HepG2 (cell line): ENCODE measurements around the gene ATG2A. TPM values are rescaled to one million over a fixed set of nuclear protein-coding genes. Genes with fewer than 3 reads are reported as not detected.

Experiments
- ATAC-seq: fragments of 200-7000 bp; cut with Tn5 transposase; 3 replicates; pipeline ENCODE4 v1.9.1; 2020; ENCODE audit warnings: mild to moderate bottlenecking, moderate library complexity
- BruUV-seq: library from RNA; stranded (reverse); fragments of 400-500 nt; replicated peaks from 2 replicates; lab custom pipeline; 2021; lab: Mats Ljungman, UMichigan
- CTCF ChIA-PET: fragments of 300-600 bp; formaldehyde crosslinking; extraction: SDS; loops from one replicate; lab custom pipeline; 2021; ENCODE audit warnings: low total read pairs, inconsistent platforms, low intra/inter-chr PET ratio; lab: Yijun Ruan, JAX
- POLR2A ChIA-PET: fragments of 350-600 bp; sonication (Branson Sonifier 250); formaldehyde crosslinking; loops from one replicate; lab custom pipeline; 2020; ENCODE audit warnings: antibody characterized with exemption, inconsistent platforms; lab: Yijun Ruan, JAX
- DNase-seq: peaks from one replicate; pipeline ENCODE4 v3.0.0-alpha.2; 2015; ENCODE audit warnings: low spot score
- FAIRE-seq: peaks from 3 replicates; lab custom pipeline; 2011; peaks lifted over from hg19 to GRCh38; lab: Jason Lieb, UNC
- H2AFZ ChIP-seq: one replicate; pipeline ENCODE4 v1.6.1; 2011; ENCODE audit warnings: low read length, inconsistent platforms
- H3K27ac ChIP-seq: fragments of 300-600 bp; 3 replicates; pipeline ENCODE4 v1.8.0; 2011; ENCODE audit warnings: mixed run types, mild to moderate bottlenecking, mixed read lengths, low read length, inconsistent platforms; ENCODE audit not compliant: insufficient read depth; ENCODE audit errors: extremely low read length
- H3K27me3 ChIP-seq, 2 experiments: fragments of 200-600 bp in 1 of 2; 2 replicates in 1 of 2; 3 replicates in 1 of 2; pipeline versions ENCODE4 v1.6.0 to v1.8.0; 2011; ENCODE audit warnings: low read length in 2 of 2, mild to moderate bottlenecking in 2 of 2, moderate library complexity in 2 of 2, inconsistent platforms in 1 of 2; ENCODE audit not compliant: insufficient read depth in 2 of 2, control insufficient read depth in 1 of 2
- H3K36me3 ChIP-seq, 2 experiments: fragments of 200-600 bp in 1 of 2; replicated peaks in 1 of 2; 2 replicates in 1 of 2; 3 replicates in 1 of 2; pipeline versions ENCODE4 v1.5.1 to v1.8.0; 2011; ENCODE audit warnings: low read length in 2 of 2, inconsistent platforms in 1 of 2; ENCODE audit not compliant: insufficient read depth in 2 of 2, control insufficient read depth in 1 of 2
- H3K4me1 ChIP-seq: 2 replicates; pipeline ENCODE4 v1.5.1; 2012; ENCODE audit warnings: low read length, inconsistent platforms; ENCODE audit not compliant: insufficient read depth
- H3K4me2 ChIP-seq: 2 replicates; pipeline ENCODE4 v1.6.0; 2011; ENCODE audit warnings: low read depth, low read length, inconsistent platforms
- H3K4me3 ChIP-seq, 3 experiments: fragments of 200-600 bp in 1 of 3; sonication (generic), shearing (Covaris generic) in 1 of 3; replicated peaks in 1 of 3; 2 replicates each; pipeline ENCODE4 v1.5.1; 2011 to 2016; ENCODE audit warnings: low read length in 3 of 3, inconsistent platforms in 2 of 3, low read depth in 2 of 3, mild to moderate bottlenecking in 2 of 3, control low read depth in 1 of 3, mixed read lengths in 1 of 3; ENCODE audit not compliant: insufficient read depth in 1 of 3
- H3K79me2 ChIP-seq: one replicate; pipeline ENCODE4 v1.6.1; 2011; ENCODE audit warnings: low read length, inconsistent platforms; ENCODE audit not compliant: insufficient read depth
- H3K9ac ChIP-seq: 2 replicates; pipeline ENCODE4 v1.6.0; 2011; ENCODE audit warnings: mild to moderate bottlenecking, low read depth, low read length, inconsistent platforms; ENCODE audit not compliant: insufficient read depth
- H3K9me3 ChIP-seq: 2 replicates; pipeline ENCODE4 v1.5.1; 2012; ENCODE audit warnings: mild to moderate bottlenecking, low read length
- H4K20me1 ChIP-seq: 2 replicates; pipeline ENCODE4 v1.6.0; 2011; ENCODE audit warnings: inconsistent platforms, mild to moderate bottlenecking, low read length, moderate library complexity; ENCODE audit not compliant: insufficient read depth
- ATF5 ChIP-seq: sonication (generic); formaldehyde crosslinking; IDR thresholded peaks from 2 replicates; pipeline ENCODE4 v1.4.0; 2020; ENCODE audit warnings: mild to moderate bottlenecking, low read depth, missing genetic modification reagents
- CEBPG ChIP-seq: IDR thresholded peaks from 2 replicates; pipeline ENCODE4 v1.6.1; 2016
- DDIT3 ChIP-seq: sonication (generic); formaldehyde crosslinking; IDR thresholded peaks from 2 replicates; pipeline ENCODE4 v1.4.0; 2020; ENCODE audit warnings: mild to moderate bottlenecking, missing genetic modification reagents
- GTF3A ChIP-seq: sonication (generic); formaldehyde crosslinking; conservative IDR thresholded peaks from 2 replicates; pipeline ENCODE4 v1.4.0; 2020; ENCODE audit warnings: mild to moderate bottlenecking, missing genetic modification reagents
- HIC2 ChIP-seq: sonication (generic); formaldehyde crosslinking; IDR thresholded peaks from 2 replicates; pipeline ENCODE4 v1.9.0; 2022; ENCODE audit warnings: low read depth, missing genetic modification reagents
- MAZ ChIP-seq, 2 experiments: sonication (generic) in 1 of 2; formaldehyde crosslinking in 1 of 2; IDR thresholded peaks; 2 replicates each; pipeline versions ENCODE4 v1.5.0 to v1.6.1; 2012 to 2020; ENCODE audit warnings: low read depth in 2 of 2, mild to moderate bottlenecking in 2 of 2, borderline replicate concordance in 1 of 2, improper control_type of control experiment in 1 of 2, low read length in 1 of 2, missing genetic modification reagents in 1 of 2, moderate library complexity in 1 of 2
- NFE2L1 ChIP-seq: sonication (generic); formaldehyde crosslinking; IDR thresholded peaks from 2 replicates; pipeline ENCODE4 v1.4.0; 2020; ENCODE audit warnings: missing genetic modification reagents, mild to moderate bottlenecking, borderline replicate concordance
- STAG1 ChIP-seq: sonication (generic); formaldehyde crosslinking; IDR thresholded peaks from 2 replicates; pipeline ENCODE4 v1.4.0; 2020; ENCODE audit warnings: missing genetic modification reagents
- ZBTB33 ChIP-seq: sonication (generic); formaldehyde crosslinking; IDR thresholded peaks from 2 replicates; pipeline ENCODE4 v1.4.0; 2020; ENCODE audit warnings: missing genetic modification reagents
- WGBS: methylation state at CpG from one replicate; pipeline ENCODE4 v1.1.6; 2017; ENCODE audit warnings: low lambda C conversion rate; 5-methylcytosine and 5-hydroxymethylcytosine counted together
- in situ Hi-C: cut with HindIII; loops from 2 replicates; pipeline ENCODE4 v1.10.0; 2017; ENCODE audit warnings: low pct_unique_long_range_greater_than_20kb; ENCODE audit not compliant: extremely low pct_ligation_motif_present
- intact Hi-C: fragments of 100-400 bp; cut with micrococcal nuclease; formaldehyde crosslinking; loops from one replicate; pipeline ENCODE4 v1.10.0; 2022; ENCODE audit not compliant: unreplicated experiment
- polyA plus RNA-seq, 8 experiments: library from polyadenylated mRNA; depleted of rRNA in 3 of 8; stranded (reverse) in 7 of 8; unstranded in 1 of 8; fragments of >200 nt; fragmentation: Illumina TruSeq in 4 of 8; extraction: Trizol in 4 of 8; gene quantifications; 2 replicates each; pipeline versions ENCODE4 v1.2.1 to v1.2.3, GENCODE V29; 2011 to 2016; ENCODE audit warnings: low read depth in 4 of 8, missing spikeins in 1 of 8, mixed read lengths in 1 of 8; ENCODE audit not compliant: insufficient read depth in 1 of 8
- total RNA-seq, 5 experiments: library from RNA; depleted of rRNA; stranded (reverse); fragments of >200 nt; fragmentation: Illumina TruSeq; extraction: Trizol; gene quantifications; 2 replicates each; pipeline ENCODE4 v1.2.3, GENCODE V29; 2016; ENCODE audit warnings: low read depth in 1 of 5

Gene ATG2A
- total and polyA plus RNA-seq, 2 of the 13 experiments (the other 11 are each of a cell fraction or from before 2014, with no cell fraction given), result 6.7 to 8.0 TPM

- ATAC-seq, result no peak
Measured at GRCh38 chr11:64849598-64850356, 67.2 kb downstream of the ATG2A start.

More at GRCh38 chr11:64849598-64850356, 67.2 kb downstream of the ATG2A start:
- 89% methylated on average over 14 of the region's 19 CpGs for WGBS
- peaks cover 3 to 5% of the 10 kb centered on the region in 2 experiments; a peak in 3 of 5 replicates for H3K36me3 ChIP-seq
- H3K27ac ChIP-seq, result no peak overlapping the region
- TF ChIP-seq ATF5 (CRISPR knock-in tag) (no peak), NFE2L1 (no peak), STAG1 (CRISPR knock-in tag) (peak; percentile 19; the same call in 1 of the 2 replicates), ZBTB33 (CRISPR knock-in tag) (peak; percentile 30; the same call in 1 of the 2 replicates), DDIT3 (CRISPR knock-in tag) (no peak), HIC2 (CRISPR knock-in tag) (no peak), CEBPG (peak; percentile 35; the same call in 1 of the 2 replicates), GTF3A (CRISPR knock-in tag) (no peak), MAZ (IDR thresholded peaks at IDR 0.05; ENCODE audit: borderline replicate concordance, low read depth, low read length) (no peak), MAZ (CRISPR knock-in tag; IDR thresholded peaks at IDR 0.05; ENCODE audit: low read depth) (0 out of 2 replicates have a peak, but pooled peaks have one; percentile 8)
- H2AFZ ChIP-seq, result no peak overlapping the region
- no peak overlapping the region for H3K4me2 ChIP-seq
- H3K9ac ChIP-seq, result no peak overlapping the region
- no peaks in the 10 kb centered on the region for H3K27me3 ChIP-seq
- no peaks in the 10 kb centered on the region for H4K20me1 ChIP-seq
- ChIA-PET CTCF (interaction anchor here (1.3 to 4.5 kb wide), 2 partner anchors 44 to 62 kb away, joined by 3 to 72 read pairs; no protein-coding TSS in a partner anchor), POLR2A (interaction anchor here (0.8 to 4.7 kb wide), 11 partner anchors 20 to 267 kb away, joined by 3 to 30 read pairs (median 6); partner anchors contain the start of genes EHD1, GPHA2, SF1 and ZNHIT2)
- no peaks in the 10 kb centered on the region for H3K9me3 ChIP-seq
- intact Hi-C loops, result loop anchor here (5.0 to 10.0 kb wide), 3 partner anchors 47 to 148 kb away; partner anchors contain the start of genes BATF2 and MAP4K2
- in situ Hi-C loops, result loop anchor here (5.0 kb wide), 1 partner anchor 43 kb away; no protein-coding TSS in a partner anchor
- FAIRE-seq, result no peak
- no peak for DNase-seq
- H3K4me1 ChIP-seq, result peaks cover 62% of the 10 kb centered on the region
- no peaks in the 10 kb centered on the region for H3K79me2 ChIP-seq
- H3K4me3 ChIP-seq, result no peak overlapping the region
- BruUV-seq, result no TSS peak
